Amniotic epithelial cell (primary cell): ENCODE measurements around the gene DDX51.
"Not testable (repeated sequence)": the region's sequence is repeated elsewhere in the genome, so short reads cannot be mapped to it uniquely, and the experiment has no call there.

Experiments used
- DNase-seq: peaks from one replicate; pipeline ENCODE4 v3.0.0-alpha.2; 2010; ENCODE audit warnings: low read depth

DDX51 gene

DNA sequence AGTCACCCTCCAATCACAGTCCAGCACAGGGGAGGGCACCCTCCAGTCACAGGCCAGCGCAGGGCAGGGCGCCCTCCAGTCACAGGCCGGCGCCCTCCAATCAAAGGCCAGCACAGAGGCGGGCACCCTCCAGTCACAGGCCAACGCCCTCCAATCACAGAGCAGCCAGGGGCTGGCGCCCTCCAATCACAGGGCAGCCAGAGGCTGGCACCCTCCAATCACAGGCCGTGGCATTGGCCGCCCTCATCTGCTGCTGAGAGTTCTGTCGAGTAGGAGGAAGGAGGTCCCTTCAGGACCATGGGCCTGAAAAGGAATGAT lies 26.6 kb downstream of the DDX51 start:
- no peak for DNase-seq

DNA sequence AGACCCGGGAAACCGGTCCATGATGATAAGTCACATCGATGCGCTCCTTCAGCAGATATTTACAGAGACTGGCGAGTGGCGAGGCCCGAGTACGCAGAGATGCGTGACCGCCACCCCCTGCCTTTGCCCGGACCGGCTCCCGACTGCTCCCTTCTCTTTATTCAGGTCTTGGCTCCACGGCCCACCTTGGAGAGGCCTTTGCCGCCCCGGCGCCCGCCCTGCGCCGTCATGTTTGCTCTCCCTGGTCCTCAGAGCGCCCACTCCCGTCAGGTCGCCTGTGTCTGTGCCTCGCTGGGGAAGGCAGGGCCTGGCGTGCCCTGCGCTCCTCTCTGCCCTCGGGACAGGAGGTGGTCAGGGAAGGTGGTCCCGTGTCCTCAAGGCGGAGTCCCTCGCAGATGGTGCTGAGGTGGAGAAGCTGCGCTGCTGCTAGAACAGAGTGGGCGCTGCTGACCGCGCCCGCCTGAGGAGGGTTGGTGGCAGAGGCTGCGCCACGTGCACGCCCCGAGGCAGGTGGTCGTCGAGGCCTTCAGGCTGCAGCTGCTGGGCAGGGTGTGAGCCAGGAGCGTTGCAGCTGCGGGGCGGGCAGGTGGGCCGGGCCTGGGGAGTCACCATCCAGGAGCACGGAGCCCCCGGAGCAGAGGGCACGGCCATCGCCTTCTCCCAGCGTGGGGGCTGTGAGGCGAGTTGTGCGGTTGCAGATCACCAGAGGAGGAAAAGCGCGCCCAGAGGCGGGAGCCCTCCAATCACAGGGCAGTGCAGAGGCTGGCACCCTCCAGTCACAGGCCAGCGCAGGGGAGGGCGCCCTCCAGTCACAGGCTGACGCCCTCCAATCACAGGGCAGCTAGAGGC lies 27.2 kb downstream of the DDX51 start:
- no peak for DNase-seq

DNA sequence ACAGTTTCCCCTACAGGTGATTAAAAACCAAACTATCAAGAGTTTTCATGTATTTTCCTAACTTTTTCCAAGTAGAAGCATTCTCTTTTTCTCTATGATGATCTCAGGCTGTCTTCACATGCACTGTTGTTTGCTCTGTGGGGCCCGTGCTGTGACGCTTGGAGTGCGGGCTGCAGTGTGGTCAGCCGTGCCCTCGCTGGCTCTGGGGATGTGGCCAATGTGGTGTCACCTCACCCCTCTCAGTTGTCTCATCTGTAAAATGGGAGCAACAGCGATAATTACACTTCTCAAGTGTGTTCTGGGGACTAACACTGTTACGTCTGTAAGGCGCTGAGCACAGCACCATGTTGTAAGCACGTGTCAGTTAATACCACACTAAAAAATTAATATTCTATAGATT lies 28.6 kb downstream of the DDX51 start:
- no peak for DNase-seq

DNA sequence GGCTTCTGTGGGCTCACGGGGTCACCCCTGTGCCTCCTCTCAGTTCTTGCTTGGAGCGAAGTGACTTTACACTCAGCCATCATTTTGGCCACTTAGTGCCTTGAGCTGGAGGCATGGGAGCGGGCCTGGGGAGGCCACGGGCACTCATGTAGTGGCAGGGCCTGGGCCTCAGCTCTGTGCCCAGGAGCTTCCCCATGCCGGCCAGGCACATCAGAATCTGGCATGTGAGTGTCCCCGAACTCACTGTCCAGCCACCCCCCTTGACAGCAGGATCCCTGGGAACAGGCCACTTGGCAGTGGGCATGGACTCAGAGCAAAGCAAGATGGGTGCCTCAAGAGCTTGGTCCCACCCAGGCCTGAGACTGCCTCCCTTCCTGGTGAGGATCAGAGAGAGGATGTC lies 29.5 kb downstream of the DDX51 start:
- no peak for DNase-seq

DNA sequence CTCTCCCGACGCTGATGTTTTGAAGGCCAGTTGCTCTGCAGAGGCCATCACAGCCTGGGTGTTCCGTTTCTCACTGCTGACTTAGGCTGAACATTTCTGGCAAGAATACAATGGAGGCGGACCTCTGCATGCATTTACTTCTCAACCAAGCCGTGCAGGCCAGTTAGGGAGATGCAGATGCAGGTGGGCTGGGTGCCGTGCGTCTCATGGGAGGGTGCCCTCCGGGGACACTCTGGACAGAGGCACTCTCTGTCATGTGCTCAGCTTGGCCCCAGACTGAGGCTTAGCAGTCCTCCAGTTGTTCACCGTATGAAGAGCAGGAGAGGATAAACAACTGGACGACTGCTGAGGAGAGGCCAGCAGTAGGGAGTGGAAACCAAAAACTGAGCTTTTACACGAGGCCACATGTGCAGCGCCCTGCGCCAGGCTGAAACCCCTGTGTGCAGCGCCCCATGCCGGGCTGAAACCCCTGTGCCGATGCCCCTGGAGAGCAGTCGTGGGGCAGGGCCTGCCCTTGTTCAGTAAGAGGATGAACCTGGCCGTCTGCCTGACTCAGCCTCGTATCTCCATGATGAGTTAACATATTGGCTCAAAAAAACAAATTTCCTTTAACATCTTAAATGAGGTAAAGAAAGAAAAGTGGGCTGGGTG lies 32.3 kb downstream of the DDX51 start:
- no peak for DNase-seq

DNA sequence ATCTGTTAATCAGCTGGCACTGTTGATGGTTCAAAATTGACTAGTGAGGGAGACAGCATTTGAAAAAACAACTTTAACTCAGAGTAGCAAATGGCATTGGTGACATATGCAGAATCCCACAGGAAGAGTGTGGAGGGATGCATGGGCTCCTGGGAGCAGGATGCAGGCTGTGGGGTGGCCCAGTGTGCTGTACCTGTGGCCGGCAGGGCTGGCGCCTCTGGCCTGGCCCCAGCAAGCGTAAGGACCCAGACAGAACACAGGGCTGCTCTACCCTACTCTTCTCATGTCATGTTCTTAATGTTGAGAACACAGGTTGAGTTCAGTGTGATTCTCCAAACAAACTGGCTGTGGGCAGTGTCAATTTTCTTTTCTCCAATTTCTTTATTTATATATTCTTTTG lies 33.4 kb downstream of the DDX51 start:
- DNase-seq = no peak

DNA sequence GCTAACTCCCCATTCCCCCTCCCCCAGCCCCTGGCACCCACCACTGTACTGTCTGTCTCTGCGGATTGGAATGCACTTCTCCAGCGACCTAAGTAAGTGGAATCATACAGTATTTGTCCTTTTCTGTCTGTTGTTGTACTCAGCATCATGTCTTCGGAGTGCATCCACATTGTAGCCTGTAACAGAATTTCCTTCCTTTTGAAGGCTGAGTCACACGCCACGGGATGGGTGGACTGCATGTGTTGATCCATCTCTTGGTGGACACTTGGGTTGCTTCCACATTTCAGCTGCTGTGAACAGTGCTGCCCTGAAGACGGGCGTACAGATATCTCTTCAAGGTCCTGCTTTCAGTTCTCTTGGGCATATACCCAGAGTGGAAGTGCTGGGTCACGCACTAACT lies 34.4 kb downstream of the DDX51 start:
- no peak for DNase-seq

DNA sequence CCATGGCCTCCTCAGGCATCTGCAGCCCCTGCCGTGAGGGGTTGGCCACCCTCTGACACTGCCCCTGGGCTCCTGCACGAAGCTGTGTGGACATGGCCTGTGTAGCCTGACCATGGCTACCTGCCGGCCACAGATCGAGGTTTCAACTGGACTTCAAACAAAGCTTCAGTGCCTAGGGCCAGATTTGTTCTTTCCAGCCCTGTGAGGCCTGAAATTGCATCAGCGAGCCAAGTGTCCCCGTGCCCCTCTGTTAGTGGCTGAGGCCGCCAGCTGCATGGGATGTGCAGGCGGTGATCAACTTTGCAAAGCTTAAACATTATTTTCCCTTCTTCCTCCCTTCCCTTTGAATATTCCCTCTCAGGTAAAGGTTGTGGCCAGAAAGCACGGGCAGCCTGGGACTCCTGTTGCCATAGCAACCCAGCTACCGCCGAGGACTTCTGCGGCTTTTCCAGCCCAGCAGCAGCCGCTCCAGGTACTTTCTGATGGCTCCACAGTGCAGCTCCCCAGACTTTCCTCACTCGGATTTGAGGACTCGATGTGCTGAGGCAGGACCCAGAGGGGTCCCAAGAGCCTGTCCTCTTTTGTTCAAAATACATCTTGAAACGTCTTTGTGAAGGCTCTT lies 35.8 kb downstream of the DDX51 start:
- DNase-seq = no peak

DNA sequence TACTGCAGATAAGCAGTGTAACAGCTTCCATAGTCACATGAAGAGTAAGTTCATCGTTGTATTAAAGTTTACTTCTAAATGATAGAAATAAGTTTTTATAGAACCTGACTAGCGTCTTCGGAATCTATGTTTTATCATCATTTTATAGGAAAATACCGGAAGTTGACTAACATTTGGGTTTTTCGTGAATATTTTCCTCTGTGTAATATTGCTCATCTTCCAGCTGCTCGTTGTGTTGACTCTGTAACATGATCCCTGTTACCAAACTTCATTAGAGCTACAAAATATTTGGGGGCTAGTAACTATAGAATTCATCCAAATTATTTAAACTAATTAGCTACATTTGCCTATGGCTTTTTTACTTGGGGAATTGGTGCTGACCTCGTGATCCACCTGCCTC lies 37.2 kb downstream of the DDX51 start:
- DNase-seq = no peak

DNA sequence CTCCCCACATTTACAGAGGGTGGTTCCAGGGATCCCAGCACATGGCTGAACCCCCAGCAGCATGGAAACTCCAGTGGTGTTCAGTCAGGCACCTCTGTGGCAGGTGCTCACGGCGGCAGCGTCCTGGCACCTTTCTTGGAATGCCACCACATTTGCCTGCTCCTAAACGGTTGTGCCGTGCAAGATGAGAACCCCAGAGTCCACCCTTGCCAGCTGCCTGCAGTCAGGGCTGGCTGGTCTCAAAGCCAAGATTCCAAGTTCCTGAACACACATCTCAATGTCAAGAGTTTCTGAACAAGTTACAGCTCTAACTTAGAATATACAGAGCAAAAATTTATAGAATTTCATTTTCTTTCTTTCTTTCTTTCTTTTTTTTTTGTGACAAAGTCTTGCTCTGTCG lies 38.7 kb downstream of the DDX51 start:
- DNase-seq = no peak

DNA sequence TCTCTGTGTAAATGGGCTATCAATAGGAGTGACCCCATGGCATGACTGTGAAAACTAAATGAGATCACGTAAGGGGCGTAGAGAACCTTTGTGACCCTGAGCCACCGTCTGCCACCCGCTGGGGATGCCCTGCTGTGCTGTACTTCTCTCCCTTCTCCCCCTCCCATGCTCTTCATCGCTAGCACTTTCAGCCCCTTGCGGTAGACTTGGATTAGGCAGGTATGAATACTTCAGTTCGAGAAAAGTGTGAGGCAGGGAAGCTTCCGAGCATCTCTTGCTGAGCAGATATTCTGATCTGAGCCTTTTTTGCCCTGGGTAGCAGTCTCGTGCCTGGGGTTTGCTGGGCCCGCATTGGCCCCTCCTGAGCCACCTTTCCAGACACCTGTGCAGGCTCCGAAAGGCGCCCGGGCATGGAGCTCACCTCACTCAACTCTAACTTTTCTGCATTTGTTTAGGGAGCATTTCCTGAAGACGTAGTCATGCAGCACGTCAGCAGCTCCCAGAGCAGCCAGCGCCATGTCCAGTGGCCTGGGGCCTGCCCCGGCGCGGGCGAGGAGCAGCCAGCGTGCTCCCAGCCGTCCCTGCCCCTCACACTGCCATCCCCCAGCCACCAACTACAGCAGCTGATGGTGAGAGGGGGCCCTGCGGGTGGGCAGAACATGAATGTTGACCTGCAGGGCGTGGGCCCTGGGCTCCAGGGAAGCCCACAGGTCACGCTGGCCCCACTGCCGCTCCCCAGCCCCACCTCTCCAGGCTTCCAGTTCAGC lies 40.4 kb downstream of the DDX51 start:
- DNase-seq = no peak

DNA sequence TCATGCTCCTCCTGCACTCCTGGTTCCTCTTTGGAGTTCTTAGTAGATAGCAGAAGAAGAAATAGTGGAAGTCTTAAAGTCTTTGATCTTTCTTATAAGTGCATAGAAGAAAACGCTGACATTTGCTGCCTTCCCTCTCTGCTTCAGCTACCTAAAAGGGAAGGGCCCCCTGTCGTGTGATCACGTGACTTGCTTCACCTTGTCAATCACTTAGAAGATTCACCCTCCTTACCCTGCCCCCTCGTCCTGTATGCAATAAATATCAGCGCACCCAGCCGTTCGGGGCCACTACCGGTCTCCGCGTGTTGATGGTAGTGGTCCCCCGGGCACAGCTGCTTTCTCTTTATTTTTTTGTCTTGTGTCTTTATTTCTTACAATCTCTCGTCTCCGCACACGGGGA lies 41.0 kb downstream of the DDX51 start:
- DNase-seq = not testable (repeated sequence)

DNA sequence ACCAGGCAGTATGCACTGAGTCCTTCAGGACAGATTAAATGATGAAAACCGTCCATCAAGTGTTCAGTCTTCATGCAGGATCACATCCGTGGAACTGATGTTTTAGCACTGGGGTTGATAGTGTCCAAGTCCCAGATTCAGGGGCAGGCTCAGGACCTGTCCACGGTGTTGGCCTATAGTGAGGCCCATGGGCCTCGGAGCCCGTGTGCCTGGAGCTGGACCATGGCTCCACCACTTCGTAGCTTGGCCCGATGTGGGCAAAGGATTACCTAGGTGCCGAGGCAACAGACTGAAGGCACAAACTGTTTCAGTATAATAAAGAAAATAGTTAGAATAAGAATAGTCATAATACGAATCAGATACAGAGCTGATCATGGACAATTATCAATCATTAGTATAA lies 41.8 kb downstream of the DDX51 start:
- no peak for DNase-seq

DNA sequence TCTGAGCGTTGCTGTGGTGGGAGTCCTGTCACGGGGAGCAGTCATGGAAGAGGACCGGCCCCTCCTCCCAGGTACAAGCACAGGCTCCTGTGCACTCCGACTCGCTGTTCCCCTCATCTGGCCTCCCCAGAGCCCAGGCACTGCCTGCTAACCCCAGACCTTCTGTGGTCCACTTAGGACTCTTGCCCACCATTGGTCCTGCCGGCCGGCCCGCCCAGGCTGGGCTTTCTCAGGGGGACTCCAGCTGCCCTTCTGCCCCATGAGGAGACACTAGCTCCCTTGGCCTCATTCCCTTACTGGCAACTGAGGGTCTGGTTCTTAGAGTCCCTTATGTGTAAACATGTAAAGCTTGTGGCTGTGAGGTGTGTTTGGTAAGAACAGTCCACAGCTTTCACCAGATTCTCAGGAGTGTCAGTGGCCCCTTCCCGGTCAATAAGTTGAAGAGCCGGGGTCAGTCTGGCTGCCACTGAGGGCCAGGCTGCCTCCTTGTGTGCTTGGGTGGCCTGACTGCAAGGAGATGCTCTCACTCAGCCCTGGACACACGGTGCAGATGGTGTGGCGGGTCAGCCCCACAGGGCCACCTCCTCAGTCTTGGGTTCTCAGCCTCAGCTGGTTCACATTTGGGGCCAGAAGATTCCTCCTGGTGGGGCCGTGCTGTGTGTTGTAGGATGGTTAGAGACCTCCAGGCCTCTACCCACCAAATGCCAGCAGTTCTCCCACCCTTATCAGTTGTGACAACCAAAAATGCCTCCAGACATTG lies 43.6 kb downstream of the DDX51 start:
- no peak for DNase-seq

DNA sequence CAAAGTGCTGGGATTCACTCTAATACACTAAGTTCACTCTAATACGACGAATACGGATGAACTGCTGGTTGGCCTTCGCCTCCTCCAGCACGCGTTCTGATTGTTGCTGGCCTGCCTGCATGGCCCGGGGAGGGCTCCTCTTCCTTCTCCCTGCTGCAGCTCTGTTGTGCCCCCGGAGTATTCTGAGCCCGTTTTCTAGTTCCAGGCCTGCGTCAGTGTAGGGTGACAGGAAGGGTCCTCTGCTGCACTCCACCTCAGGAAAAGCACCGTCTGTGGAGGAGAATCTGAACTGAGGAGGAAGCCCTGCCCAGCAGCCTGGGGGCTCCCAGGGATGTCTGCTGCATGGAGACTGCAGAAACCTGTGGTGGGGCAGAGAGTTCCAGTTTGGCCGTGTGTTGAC lies 44.4 kb downstream of the DDX51 start:
- no peak for DNase-seq

DNA sequence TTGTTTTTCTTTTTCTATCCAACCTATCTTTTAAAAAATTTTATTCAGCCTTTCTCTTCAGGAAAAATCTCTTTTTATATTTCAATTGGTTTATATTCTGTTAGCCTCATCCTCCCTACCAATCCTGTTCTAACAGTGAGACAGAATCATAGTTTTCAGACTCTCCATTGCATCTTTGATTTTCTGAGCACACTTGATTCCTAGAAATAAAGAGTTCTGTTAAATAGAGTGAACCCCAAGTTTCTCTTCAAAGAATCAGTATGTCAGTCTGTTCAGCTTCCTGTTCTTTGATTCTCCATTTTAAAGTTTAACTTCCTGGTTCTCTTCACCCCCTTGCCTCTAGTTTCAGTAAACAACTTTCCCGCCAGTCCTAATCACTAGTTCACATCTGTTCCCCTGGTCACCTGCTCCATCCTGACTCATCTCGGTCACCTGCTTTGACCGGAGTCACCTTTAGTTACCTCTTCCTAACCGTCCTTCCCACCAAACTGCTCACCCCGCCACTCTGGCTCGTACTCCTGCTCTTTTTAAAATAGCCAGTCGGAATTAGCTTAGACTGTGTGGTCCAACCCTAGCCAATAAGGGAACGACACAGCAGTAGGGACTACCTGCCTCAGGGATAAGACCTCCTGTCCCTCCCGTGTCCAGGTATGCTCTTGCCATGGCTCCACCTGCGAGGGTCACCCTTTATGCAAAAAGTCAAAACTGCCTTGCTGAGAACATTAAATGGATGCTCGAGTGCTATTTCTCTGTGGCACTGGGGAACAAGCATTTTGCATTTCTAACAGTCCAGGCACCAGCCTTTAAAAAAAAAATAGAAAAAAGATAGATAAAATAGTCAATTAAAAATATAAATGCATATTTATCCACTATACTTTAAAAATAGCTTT lies 48.4 kb downstream of the DDX51 start:
- no peak for DNase-seq

DNA sequence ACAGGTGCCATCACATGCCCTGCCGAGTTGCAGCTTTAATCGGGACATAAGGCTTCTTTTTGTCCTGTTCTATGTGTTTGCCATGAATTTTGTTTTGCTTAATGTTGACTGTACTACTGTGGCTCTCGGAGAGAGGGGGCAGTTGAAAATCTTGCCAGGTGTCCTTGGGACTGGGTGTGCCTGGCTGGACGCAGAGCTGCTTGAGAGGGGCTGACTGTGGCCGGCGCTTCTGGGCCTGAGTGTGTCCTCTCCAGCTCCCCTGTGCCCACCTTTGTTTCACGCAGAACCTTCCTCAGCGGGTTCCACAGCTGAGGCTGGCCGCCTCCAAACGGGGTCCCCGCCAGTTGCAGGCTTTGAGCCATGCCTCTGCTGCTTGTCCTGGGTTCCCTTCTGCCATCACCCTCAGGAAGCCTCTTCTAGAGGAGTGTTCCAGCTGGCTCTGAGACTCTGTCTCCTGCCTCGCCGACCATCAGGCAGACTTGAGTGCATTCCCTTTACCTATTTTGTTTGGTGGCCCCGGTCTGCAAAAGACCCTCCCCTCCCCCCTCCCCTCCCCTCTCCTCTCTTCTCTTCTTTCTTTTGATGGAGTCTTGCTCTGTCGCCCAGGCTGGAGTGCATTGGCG lies 49.7 kb downstream of the DDX51 start:
- DNase-seq = no peak

DNA sequence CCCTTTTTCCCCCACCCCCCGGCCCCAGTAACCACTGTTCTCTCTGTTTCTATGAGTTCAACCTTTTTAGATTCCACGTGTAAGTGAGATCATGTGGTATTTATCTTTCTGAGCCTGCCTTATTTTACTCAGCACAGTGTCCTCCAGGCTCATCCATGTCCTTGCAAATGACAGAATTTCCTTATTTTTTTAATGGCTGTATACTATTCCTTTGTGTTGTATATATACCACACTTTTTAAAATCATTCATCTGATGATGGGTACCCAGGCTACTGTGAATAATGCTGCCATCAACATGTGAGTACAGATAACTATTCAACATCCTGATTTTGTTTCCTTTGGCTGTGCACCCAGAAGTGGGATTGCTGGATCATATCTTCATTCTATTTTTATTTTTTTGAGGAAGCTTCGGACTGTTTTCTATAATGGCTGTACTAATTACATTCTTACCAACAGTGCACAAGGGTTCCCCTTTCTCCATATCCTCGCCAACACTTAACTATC lies 54.7 kb downstream of the DDX51 start:
- DNase-seq = no peak
